Muscle layer of duodenum (tissue), 2 donors: ENCODE measurements around the gene DGKG.

Experiments used
- H3K27ac ChIP-seq: one replicate; pipeline ENCODE4 v1.7.0; 2013; ENCODE audit warnings: mild to moderate bottlenecking, low read length
- H3K27me3 ChIP-seq: one replicate; pipeline ENCODE4 v1.7.0; 2013; ENCODE audit warnings: low read depth, mild to moderate bottlenecking, control low read depth, low read length
- H3K36me3 ChIP-seq, 2 donors: one replicate each; pipeline ENCODE4 v1.7.0; 2013; ENCODE audit warnings: low read length in 2 of 2, control low read depth in 1 of 2, mild to moderate bottlenecking in 1 of 2; ENCODE audit not compliant: insufficient read depth in 2 of 2, control insufficient read depth in 1 of 2
- H3K4me1 ChIP-seq, 2 donors: one replicate each; pipeline ENCODE4 v1.7.0; 2013; ENCODE audit warnings: low read length in 2 of 2, mild to moderate bottlenecking in 2 of 2, control low read depth in 1 of 2, moderate library complexity in 1 of 2; ENCODE audit not compliant: insufficient read depth in 2 of 2, control insufficient read depth in 1 of 2
- H3K4me3 ChIP-seq, 2 donors: one replicate each; pipeline ENCODE4 v1.7.0; 2013; ENCODE audit warnings: low read length in 2 of 2, low read depth in 1 of 2, mild to moderate bottlenecking in 1 of 2
- H3K9me3 ChIP-seq, 2 donors: one replicate each; pipeline ENCODE4 v1.7.0; 2013; ENCODE audit warnings: low read length in 2 of 2, control low read depth in 1 of 2, mild to moderate bottlenecking in 1 of 2; ENCODE audit not compliant: control insufficient read depth in 1 of 2
- donor health status: healthy.

DGKG gene

DNA sequence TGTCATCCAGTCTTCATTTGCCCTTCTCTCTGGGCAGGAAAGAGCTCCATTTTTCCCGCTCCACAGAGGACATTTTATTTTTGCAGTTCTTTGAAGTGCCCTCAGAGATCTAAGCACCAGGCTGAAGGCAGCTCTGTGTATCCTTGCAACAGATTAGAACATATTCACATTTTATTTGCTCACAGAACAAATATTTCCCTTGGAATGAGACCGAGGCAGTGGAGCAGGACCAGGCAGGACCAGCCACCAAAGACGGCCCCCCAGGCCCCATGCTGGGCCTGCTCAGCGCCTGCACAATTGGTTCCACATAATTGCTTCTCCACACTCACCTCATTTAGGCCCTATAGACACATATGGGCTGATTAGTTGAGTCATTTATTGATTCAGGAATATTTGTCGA, 237.4 kb downstream of the DGKG start:
- Histone ChIP-seq H3K9me3 (no peaks in the 10 kb centered on the region), H3K36me3 (no peaks in the 10 kb centered on the region), H3K4me1 (no peaks in the 10 kb centered on the region), H3K27me3 (peaks cover 5% of the 10 kb centered on the region), H3K27ac (no peak overlapping the region), H3K4me3 (no peak overlapping the region)

DNA sequence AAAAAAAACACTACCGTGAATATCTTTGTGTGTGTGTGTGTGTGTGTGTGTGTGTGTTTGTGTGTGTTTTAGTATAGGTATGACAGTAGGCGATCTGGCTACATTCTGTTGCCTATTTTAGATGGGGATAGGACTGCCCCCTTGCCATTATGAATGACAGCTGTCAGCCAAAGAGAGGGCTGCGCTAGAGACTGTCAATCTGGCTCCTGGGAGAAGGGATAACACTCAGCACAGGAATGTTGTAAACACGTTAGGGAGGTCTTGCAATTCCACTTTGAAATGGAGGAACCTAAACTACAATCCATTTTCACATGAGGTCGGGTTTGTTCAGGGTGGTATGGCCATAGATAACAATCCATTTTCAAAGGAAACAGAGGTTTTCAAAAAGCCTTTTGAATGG, 239.0 kb downstream of the DGKG start:
- no peaks in the 10 kb centered on the region for H3K9me3 ChIP-seq
- H3K4me3 ChIP-seq, result no peak overlapping the region
- no peaks in the 10 kb centered on the region for H3K4me1 ChIP-seq
- peaks cover 5% of the 10 kb centered on the region for H3K27me3 ChIP-seq
- H3K36me3 ChIP-seq, result no peaks in the 10 kb centered on the region
- no peak overlapping the region for H3K27ac ChIP-seq

DNA sequence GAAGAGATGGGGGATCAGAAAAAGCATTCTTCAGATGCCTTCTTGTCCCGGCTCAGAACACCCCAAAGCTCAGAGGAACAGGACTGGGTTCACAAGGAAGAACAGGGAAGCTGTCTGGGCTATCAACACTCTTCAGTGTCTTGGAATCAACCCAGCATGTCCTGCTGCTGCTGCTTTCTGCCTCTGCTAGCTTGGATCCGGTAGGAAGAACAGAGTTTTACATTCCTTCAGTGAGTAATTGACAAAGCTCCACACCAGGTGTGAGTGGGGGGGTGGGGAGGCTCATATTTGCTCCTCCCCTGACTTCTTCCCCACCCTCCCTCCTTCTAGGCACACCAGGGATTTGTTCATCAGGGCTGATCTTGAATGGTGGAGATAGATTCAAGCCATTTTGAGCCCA, 240.1 kb downstream of the DGKG start:
- no peaks in the 10 kb centered on the region for H3K9me3 ChIP-seq
- H3K27ac ChIP-seq, result no peak overlapping the region
- no peak overlapping the region for H3K4me3 ChIP-seq
- peaks cover 5% of the 10 kb centered on the region for H3K27me3 ChIP-seq
- no peaks in the 10 kb centered on the region for H3K36me3 ChIP-seq
- no peaks in the 10 kb centered on the region for H3K4me1 ChIP-seq

DNA sequence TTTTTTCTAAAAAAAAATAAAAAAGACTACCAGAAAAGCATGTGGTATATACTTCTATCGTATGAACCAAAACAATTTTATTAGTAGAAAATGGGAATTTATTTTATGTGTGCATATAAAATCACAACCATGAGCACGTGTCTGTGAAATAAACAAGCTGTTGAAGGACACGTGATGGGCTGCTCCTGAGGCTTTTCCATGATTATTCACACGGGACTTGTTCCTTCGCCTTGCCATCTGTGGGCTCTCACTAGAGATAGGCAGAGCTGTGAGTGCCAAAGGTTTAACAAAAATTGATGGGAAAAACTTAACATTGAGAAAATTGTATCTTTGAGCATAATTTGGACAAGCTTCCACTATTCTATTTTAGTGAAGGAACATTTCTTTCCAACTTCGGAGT, 240.8 kb downstream of the DGKG start:
- H3K27me3 ChIP-seq, result peaks cover 5% of the 10 kb centered on the region
- H3K36me3 ChIP-seq, result no peaks in the 10 kb centered on the region
- H3K27ac ChIP-seq, result no peak overlapping the region
- no peaks in the 10 kb centered on the region for H3K9me3 ChIP-seq
- no peaks in the 10 kb centered on the region for H3K4me1 ChIP-seq
- no peak overlapping the region for H3K4me3 ChIP-seq

DNA sequence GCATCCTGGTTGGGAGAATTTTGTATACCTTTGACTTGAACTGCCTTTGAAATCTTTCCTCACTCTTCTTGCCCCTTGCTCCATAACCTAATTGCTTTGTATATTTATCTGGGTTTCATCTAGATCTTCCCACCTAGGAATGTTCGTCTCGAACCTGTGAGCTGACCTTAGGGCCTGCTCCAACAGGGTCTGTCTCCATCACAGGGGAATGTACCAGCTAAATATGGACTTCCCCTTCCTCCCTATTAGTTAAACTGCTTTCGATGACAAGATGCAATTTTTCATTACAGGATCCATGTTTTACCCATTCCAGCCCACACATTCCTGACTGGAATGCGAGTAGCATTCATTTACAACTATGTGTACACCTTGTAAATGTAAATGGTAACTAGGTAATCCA, 242.5 kb downstream of the DGKG start:
- H3K9me3 ChIP-seq, result no peaks in the 10 kb centered on the region
- H3K27me3 ChIP-seq, result peaks cover 5% of the 10 kb centered on the region
- no peaks in the 10 kb centered on the region for H3K36me3 ChIP-seq
- no peaks in the 10 kb centered on the region for H3K4me1 ChIP-seq
- no peak overlapping the region for H3K27ac ChIP-seq
- no peak overlapping the region for H3K4me3 ChIP-seq

DNA sequence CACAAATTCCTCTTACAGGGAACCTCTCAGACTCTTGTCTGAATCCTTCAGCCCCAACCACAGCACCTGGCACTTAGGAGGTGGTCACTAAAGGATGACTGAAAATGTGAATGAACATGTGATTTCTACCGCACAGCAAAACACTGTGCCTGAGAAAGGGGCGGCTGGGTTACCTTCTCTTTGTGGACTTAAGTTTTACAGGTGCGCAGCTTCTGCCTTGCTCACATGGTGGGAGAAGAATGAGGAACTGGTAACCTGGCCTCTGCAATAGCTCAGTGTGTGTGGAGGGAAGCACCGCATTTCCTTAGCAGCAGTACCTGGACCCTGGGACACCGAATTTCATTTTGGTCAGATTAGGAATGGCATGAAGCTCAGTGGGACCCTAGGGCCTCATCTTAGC, 243.3 kb downstream of the DGKG start:
- H3K27me3 ChIP-seq, result peaks cover 5% of the 10 kb centered on the region
- no peaks in the 10 kb centered on the region for H3K36me3 ChIP-seq
- no peaks in the 10 kb centered on the region for H3K4me1 ChIP-seq
- H3K4me3 ChIP-seq, result no peak overlapping the region
- no peaks in the 10 kb centered on the region for H3K9me3 ChIP-seq
- H3K27ac ChIP-seq, result no peak overlapping the region

DNA sequence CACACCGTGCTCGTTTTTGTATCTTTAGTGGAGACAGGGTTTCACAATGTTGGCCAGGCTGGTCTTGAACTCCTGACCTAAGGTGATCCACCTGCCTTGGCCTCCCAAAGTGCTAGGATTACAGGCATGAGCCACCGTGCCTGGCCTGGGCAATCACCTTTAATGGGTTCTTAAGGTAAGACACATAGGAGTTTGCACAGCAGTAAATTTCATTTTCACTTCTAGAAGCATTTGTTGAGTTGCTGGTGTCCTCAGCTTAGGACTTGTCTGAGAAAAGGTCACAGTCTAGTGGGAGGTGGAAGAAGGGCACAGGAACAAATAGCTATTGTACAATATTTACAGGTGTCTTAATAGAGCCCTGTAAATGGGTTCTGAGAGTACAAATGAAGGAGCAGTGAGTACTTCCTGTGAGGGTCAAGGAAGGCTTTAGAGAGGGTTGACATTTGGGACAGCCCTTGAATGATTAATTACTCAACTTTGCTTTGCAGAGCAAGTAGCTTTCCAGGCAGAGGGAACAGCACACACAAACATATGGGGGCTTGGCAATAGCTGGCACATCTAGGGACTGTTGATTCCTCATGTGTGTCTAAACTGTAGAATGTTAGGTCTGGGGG, 244.4 kb downstream of the DGKG start:
- no peaks in the 10 kb centered on the region for H3K36me3 ChIP-seq
- H3K27me3 ChIP-seq, result peaks cover 5% of the 10 kb centered on the region
- no peak overlapping the region for H3K4me3 ChIP-seq
- no peaks in the 10 kb centered on the region for H3K4me1 ChIP-seq
- H3K27ac ChIP-seq, result no peak overlapping the region
- H3K9me3 ChIP-seq, result no peaks in the 10 kb centered on the region

DNA sequence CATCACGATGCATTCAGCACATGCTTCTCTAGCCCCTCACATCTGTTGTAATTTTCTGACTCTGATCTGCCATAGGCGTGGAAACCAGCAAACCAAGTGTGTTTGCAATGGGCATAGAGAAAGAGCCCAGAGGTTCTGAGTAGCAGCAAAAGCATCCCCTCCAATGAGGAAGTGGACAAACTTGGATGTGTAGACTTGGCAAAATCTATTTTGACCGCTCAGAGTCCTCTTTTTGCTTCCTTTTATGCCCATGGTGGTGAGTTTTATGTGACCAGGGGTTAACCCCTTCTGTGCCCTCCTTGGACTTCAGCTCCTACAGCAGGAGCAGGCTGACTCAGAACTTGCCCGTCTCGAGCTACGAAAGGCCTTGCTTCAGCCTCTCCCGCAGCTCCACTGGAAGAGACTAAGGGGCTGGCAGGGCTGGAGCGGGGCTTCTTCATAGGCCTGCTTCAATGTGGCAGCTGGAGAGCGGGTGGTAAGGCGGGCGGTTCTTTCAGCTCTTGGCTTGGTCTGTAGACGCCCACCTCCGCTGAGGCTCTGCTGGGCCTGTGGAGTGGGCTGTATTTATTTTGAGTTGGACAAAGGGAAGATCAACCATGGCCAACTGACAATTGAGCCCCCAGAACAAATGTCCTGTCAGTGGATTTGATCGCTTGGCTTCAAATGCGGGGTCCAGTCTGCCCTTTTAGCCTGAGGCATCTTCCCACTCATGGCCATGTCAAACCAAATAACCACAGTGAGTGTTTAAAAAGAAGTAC, 246.6 kb downstream of the DGKG start:
- Histone ChIP-seq H3K4me1 (peaks cover 0 to 1% of the 10 kb centered on the region in 2 donors), H3K4me3 (no peak overlapping the region), H3K27ac (no peak overlapping the region), H3K36me3 (no peaks in the 10 kb centered on the region), H3K27me3 (no peaks in the 10 kb centered on the region), H3K9me3 (no peaks in the 10 kb centered on the region)

DNA sequence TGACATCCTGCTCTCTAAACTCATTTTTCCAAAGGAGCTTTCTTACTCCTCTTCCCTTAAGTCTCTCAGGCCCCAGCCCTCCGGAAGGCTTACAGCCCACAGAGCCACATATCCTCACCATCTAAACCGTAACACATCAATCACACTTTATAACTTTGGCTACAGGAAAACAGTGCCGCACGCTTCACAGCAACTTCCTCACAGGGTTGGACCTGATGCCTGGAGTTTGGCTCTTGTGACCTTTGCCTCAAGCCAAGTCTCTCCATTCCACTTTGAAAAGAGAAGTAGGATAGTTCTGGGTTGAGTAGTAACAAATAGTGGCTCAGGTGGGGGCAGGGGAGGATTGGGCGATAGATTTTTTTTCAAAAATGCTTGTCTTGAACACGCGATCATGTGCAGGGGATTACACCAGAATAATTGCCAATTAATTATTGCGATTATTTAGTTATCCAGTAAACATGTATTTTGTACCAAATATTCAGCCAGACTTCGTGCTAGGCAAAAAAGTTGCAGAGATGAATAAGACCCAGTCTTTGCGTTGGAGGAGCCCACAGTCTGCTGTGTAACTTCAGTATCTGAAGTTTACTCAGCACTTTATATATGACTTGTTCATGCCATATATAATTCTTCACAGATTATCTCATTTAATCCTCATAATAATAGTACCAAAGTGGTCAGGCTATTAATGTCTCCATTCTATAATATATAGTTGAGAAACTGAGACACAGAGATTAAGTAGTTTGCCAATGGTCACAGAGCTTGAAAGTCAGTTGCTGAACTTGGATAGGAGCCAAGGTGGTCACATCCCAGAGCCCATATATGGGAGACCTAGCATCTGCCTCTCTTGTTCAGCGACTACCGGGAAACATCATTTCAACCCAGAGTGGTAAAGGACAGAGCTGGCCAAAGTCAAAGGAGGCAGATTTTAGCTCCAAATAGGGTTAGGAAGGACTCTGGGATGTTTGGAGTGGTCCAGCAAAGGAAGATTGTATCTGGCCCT, 250.8 kb downstream of the DGKG start:
- Histone ChIP-seq H3K9me3 (no peaks in the 10 kb centered on the region), H3K4me3 (no peak overlapping the region), H3K27me3 (no peaks in the 10 kb centered on the region), H3K4me1 (peaks cover 8 to 12% of the 10 kb centered on the region in 2 donors), H3K36me3 (no peaks in the 10 kb centered on the region), H3K27ac (no peak overlapping the region)

DNA sequence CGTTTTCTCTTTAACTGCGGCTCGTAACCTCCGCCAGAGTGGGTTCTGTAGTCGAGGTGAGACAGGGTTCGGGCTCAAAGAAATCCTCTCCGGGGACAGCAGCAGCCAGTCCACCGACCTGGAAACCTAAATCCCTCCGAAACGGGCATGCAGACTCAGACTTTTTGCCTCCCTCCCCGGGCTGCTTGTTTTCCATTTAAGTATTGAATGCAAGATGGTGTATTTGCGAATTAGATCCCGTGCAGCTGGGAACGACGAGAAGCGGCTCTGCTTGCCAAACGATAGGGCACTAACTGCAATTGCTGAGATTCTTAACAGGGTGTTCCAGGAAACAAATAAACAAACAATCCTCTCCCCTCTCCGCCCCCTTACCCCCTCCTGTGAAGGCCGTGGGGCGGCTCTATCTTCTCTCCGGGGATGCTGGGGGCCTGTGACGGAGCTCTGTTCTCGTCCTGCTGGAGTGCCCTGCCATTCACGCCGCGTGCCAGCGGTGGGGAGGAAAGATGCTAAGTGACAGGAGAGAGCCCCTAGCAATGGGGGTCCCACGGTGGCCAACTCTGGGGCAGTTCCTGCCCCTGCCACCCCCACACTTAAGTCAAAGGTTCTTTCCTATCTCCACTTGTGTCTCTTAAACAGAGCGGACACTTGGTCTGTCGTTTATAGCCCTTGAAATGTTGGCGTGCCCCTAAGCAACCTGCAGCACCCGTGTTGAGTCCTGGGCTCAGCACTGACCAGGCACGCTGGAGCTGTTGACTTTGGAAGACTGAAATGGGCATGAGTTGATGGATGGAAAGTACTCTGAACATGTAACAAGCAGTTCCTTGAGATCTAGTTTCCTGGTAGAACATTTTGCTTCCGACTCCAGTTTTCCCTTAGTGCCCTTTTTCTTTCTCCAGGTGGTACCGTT, 251.9 kb downstream of the DGKG start:
- Histone ChIP-seq H3K9me3 (no peaks in the 10 kb centered on the region), H3K27ac (peak overlapping the region; percentile 91), H3K4me3 (peak overlapping the region; percentile 80 to 88), H3K27me3 (no peaks in the 10 kb centered on the region), H3K4me1 (peaks cover 8 to 12% of the 10 kb centered on the region in 2 donors), H3K36me3 (no peaks in the 10 kb centered on the region)
